Measurements from ENCODE around the gene GSK3A. TPM values are rescaled to one million over a fixed set of nuclear protein-coding genes. Genes with fewer than 3 reads are reported as not detected.

Gene GSK3A
- total RNA-seq, 1 donor from 2014 or later, result 36.3 TPM

DNA sequence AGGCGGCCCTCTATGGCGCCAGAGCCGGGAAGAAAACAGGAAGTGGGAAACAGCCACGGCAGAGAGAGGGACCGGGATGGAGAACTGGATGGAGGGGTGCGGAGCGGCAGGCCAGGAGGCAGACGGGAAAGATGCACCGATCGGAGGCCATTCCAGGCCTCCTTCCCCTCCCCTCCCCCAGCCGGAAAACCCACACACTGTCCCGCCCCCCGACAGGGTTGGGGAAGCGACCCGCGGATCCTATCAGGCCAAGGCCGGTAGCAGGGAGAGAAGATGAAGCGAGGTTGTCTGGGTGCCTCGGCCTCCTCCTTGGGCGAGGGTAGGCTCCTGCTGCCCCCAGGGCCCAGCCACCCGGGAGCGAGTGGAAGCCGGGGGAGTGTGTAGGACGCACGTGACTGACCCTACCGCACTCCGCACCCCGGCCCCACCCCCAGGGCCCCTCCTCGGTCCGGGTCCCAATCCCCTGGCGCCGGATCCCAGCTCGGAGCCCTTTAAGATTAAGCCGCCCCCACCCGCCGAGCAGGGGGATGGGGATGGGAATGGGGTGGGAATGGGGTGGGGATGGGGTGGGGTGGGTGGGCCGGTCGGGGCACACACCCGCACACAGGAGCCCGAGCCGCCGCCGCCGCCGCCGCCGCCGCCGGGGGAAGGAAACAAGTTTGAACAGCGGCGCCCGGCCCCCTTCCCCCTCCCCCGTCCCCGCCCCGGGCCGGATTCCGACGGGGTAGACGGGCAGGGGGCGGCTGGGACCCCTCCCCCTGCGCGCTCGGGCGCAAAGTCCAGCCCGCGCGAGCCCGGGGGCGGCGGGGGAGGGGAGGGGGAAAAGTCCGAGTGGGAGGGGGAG lies 11.1 kb upstream of the GSK3A start:
- intact Hi-C loops (cut with DNase I), result loop anchor here (2.0 to 5.0 kb wide), 2 partner anchors 15 to 169 kb away; partner anchors contain the start of gene CIC
- ATAC-seq (peak; percentile 3), DNase-seq (ENCODE audit: missing footprints) (peak; percentile 84)

DNA sequence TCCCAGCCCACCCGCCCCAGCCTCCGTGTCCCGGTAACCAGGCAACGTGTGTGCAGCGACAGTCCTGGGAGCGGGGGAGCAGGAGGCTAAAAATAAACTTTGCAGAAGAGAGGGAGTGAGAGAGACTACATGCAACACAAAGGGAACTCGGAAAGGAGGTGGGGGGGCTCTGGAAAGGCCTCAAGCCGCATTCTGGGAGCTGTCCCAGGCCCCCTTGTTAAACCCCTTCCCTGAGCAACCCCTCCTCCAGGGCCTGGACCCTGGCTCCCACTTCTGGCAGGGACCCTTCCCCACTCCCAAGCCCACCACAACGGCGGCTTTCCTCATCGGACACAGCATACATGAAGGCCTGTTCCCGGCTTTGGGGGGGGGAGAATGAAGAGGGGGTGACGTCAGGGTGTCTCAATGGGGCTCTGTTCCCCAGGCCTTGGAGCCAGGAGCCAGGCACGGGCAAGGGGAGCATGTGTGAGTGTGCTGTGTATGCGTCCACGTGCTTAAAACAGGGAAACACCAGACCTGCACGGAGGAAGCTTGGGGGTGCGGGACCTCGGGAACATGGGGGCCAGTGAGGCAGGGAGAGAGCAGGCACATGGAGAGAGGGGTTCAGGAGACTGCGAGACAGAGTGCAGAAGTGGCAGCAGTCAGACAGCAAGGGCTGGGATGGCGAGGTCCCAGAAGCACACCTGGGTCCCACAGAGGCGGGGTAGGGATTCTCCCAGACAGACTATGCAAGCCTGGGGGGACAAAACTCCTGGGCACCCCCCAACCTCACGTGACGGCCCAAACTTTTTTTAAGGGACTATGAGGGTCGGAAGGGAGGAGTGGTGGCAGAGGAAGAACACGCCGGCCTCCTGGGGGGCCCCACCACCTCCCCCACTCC lies 10.2 kb upstream of the GSK3A start:
- DNase-seq (ENCODE audit: missing footprints) (peak; percentile 77), ATAC-seq (no peak)
- intact Hi-C loops (cut with DNase I), result loop anchor here (5.0 kb wide), 1 partner anchor 170 kb away; no protein-coding TSS in a partner anchor

DNA sequence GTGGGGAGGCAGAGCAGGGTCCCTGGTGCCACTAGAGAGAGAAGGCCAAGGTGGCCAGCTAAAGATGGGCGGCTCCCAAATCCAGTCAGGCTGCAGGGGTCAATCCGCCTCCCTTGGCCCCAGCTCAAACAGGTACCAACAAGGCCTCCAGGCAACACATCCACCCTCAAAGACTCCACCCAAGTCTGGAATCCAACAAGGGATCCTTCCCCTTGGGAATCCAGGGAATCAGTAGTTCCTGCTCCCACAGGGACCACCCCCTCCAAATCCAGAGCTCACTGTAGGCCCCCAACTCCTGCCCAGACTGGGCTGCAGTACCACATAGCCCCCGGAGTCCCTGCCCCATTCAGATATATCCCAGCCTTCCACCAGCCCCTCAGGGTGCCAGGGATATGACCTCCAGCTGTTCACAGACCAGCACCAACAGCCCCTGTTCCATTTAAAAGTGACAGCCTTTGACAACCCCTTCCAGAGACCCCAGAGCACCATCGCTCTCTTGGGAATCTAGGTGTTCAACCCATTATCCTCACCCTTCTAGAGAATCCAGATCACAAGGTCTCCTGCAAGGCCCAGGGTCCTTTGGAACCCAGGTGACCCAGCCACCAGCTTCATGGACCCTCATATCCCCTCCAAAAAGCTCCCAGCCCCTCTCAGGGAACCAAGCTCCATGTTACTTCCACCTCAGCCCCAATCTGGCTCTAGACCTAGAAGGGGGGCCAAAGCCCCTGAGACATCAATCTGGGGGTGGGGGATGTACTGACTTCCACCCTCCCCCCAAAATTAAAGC lies 9.4 kb upstream of the GSK3A start:
- ATAC-seq (no peak), DNase-seq (ENCODE audit: missing footprints) (peak; percentile 68)
- intact Hi-C loops (cut with DNase I), result loop anchor here (5.0 kb wide), 1 partner anchor 171 kb away; no protein-coding TSS in a partner anchor

DNA sequence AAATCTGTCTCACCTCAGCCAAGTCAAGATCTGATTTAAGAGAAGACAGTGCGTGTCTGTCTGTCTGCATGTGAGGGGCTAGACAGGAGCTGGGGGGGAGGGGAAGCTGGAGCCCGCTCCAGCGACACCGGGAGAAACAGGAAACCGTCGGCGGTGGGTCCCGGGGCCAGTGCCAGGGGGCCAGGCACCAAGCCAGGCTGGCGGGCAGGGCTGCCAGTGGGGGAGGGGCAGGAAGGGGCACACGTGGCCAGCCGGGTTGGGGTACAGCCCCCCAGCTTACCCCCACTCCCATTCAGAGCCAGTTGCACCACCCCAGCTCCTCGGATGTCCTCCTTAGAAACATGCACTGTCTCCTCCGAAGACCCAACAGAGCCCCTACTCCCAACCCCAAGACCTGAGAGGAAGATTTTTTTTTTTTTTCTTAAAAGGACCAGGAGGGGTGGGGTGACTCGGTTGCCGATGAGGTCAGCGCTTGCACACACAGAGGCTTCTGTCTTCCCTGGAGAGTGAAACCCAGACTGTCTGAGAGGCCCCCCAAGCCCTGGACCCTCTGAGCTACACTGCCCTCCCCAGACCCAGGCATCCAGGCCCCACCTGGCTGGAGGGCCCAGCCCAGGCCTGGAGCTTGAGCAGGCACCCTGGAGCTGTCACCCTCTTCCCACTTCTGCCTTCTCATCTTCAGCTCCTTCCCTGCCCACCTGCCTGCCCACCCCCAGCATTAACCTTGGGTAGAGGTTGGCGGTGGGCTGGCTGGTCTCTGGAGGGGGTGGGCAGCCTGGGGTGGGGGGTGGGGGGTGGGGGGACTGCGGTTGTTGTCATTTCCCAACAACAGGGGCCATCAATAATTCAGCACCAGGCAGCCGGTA lies 8.5 kb upstream of the GSK3A start:
- intact Hi-C loops (cut with DNase I), result loop anchor here (5.0 kb wide), 1 partner anchor 171 kb away; no protein-coding TSS in a partner anchor
- ATAC-seq (no peak), DNase-seq (ENCODE audit: missing footprints) (peak; percentile 50)

DNA sequence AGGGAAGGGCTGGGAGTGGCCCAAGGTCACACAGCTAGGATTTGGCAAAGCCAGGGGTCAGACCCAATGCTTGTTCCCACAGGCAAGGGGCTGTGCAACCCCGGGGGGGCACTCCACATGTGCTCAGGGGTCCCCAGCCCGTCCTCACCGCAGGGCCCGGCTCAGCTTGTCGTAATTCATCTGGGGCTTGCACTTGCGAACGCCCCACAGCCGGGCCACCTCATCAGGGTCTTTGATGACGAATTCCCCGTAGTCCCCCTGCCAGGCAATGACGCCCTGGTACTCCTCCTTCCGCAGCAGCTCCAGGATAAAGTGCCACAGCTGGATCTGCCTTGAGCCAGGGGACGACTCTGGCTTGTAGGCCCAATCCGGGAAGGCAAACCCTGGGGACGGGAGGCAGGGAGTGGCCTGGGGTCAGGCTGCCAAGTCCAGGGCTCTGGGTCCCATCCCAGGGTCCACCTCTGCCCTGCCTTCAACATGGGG lies 7.8 kb upstream of the GSK3A start:
- intact Hi-C loops (cut with DNase I), result loop anchor here (5.0 kb wide), 1 partner anchor 172 kb away; no protein-coding TSS in a partner anchor
- DNase-seq (ENCODE audit: missing footprints) (peak; percentile 78), ATAC-seq (no peak)

DNA sequence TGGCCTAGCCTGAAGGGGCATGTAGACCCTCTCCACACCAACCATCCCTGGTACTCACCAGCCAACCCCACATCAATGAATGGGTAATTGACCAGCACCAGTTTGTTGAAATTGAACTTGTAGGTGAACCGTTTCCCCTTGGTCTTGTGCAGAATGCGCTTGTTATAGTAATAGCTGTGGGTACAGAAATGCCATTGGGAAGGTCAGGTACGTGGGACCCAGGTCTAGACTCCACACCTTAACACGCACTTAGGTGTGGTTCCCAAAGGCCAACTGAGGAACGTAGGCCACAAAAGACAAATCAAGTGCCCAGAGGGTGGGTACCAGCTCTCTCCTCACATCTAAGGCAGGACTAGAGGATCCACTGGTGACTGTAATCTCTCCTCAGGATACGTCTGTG lies 7.4 kb upstream of the GSK3A start:
- no peak for DNase-seq (ENCODE audit: missing footprints)
- intact Hi-C loops (cut with DNase I), result loop anchor here (5.0 to 10.0 kb wide), 2 partner anchors 145 to 173 kb away; partner anchors contain the start of gene CNFN
- no peak for ATAC-seq

DNA sequence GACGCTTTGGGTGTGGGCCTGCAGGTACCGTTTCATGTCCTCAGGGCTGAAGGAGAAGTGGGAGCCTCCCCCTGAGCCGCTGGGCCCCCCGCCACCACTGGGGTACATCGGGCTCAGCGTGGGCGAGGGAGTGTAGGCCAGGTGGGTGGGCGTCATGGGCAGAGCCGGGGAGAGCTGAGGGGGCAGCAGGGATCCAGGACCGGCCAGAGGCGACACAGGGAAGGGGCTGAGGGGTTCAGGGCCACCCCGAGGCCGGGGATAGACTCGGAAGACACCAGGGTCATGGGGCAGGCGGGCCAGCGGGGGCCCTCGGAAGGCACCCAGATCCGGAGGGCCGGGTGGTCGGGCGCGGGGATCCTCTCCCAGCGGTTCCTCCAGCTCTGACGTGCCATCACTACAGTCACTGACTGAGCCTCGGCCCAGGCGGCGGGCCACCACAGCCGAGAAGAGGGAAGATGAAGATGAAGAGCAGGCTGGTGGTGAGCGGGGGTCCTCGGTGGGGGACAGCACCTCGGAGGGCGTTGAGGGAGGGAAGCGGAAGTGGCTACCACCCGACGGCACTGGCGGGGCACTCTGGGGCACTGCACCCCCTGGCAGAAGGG lies 6.8 kb upstream of the GSK3A start:
- intact Hi-C loops (cut with DNase I), result loop anchor here (10.0 kb wide), 1 partner anchor 146 kb away; the partner anchor contains the start of gene CNFN
- peak; percentile 64 for DNase-seq (ENCODE audit: missing footprints)

DNA sequence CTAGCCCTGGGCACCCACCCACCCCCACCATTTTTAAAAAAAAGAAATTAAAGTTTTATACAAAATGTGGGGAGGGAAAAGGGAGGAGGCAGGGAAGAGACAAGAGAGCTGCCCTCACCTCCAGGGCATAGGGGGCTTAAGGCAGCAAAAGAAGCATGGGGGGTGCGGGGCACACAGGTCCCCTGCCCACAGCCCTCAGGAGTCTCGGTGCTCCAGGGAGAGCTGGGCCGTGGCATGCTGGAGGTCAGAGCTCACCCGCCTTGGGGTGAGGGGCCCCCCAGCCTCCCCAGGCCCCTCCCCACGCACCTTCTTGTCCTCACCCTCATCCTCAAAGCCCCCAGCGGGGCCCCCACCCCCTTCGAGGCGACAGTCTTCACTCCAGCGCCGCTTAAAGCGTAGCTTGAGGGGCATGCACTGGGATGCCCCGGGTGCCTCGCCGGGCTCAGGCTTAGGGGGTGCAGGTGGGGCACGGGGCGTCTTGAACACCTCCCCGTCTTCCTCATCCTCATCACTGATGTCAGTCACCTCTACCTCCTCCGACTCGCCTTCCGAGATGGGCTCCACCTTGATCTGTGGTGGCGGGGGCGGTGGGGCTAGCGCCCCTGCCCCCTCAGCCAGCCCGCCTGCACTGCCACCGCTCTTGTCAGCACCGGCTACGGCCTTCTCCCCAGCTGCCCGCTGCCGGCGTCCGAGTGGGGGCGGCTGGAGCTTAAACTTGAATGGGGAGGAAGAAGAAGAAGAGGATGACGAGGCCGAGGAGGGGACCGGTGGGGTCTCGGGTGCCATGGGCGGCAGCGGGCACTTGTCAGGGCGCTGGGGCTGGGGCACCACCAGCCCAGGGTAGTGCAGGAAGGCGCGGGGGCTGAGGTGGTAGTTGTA lies 6.1 kb upstream of the GSK3A start:
- intact Hi-C loops (cut with DNase I), result loop anchor here (10.0 kb wide), 1 partner anchor 146 kb away; the partner anchor contains the start of gene CNFN
- DNase-seq (ENCODE audit: missing footprints), result peak; percentile 37
- ATAC-seq, result no peak

More for the DNA sequence above, 6.8 kb upstream of the GSK3A start:
- ATAC-seq, result no peak

DNA sequence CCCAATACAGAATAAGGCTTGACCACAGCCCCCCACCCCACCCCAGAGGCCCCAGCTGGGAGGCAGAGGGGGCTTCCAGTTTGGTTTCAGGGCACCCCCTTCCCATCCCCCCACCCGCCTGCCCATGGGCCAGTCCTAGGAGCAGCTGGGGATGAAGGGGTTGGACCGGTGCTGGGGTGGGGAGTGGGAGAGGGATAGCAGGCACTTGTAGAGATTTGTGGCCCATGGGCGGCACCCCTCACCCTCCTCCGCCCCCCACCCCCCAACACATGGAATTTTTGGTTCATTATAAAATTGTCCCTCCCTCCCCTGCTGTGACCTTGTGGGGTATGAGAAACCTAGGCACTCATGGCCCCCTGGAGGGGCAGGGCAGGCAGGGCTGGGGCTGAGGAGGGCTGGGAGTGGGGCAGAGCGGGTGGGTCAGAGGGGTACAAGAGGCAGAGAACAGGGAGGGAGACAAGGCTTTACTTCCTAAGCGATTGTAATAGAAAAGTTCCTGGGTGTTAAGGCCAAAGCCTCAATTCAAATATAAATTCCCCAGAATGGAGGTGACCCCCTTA lies 5.3 kb upstream of the GSK3A start:
- no peak for ATAC-seq
- intact Hi-C loops (cut with DNase I), result loop anchor here (10.0 kb wide), 1 partner anchor 147 kb away; the partner anchor contains the start of gene CNFN
- peak; percentile 28 for DNase-seq (ENCODE audit: missing footprints)

DNA sequence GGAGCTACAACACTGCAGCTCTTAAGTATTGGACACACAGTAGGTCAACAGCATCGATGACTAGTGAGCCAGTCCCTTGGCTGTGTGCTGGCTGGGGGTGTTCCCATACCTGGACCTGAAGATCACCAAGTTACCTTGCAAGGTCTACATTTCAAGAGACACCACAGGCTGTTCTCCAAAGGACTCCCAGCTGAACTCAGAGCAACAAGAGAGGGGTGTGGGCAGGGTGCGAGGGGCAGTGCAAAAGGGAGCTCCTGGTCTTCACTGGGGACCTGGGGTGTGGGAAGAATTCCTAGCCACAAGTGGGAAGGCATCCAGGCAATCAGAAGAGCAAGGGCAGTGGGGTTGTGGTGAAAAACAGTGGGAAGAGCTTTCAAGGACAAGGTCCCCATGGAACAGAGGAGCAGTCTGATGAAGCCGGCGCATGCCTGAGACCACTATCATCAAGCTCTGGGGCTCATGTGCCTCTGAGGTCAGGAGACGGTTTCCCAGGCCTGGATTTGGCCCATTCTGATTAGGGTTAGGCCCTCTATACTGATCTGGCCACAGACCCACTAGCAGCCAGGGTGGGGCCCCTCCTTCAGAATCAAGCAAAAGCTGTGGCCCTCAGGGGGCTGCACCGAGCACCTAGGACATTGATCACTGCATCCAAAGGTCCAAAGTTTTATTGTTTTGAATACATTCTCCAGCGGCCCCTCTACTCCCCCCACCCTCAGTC lies 4.7 kb upstream of the GSK3A start:
- ATAC-seq, result no peak
- DNase-seq (ENCODE audit: missing footprints), result peak; percentile 60
- intact Hi-C loops (cut with DNase I), result loop anchor here (1.0 to 10.0 kb wide), 2 partner anchors 33 to 148 kb away; partner anchors contain the start of gene CNFN

DNA sequence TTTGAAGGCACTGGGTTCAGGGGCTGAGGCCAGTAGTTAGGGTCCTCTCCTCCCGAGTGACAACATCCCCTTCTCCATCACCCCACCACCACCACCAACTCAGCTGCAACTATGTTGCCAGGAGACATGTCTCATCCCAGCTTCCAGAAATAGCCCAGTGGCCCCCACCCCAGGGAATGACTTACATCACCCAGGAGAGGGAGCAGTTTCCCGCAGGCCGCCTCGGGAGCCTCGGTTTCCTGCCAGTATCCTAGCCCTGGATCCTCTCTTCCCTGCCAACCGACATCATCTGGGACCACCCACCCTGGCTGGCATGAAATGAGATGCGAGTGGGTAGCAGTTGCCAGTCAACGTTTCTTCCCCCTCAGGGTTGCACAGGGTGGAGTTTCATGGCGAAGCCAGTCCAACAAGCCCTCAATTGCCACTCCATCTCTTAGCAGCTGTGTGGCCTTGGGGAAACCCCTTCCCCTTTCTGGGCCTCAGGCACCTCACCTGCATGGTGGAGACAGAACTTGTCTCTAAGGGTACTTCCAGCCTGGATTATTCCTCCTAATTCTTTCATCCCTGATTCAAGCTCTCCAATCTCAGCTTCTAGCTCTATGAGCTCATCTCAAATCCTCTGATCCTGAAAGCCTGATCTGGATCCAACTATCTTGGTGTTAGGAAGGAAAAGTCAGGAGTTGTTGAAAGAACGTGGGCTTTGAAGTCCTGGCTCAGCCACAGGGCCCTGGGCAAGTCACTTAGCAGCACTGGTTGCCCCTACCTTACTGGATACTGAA lies 3.9 kb upstream of the GSK3A start:
- DNase-seq (ENCODE audit: missing footprints) (peak; percentile 86), ATAC-seq (no peak)
- intact Hi-C loops (cut with DNase I), result loop anchor here (1.0 to 10.0 kb wide), 2 partner anchors 34 to 148 kb away; partner anchors contain the start of gene CNFN

DNA sequence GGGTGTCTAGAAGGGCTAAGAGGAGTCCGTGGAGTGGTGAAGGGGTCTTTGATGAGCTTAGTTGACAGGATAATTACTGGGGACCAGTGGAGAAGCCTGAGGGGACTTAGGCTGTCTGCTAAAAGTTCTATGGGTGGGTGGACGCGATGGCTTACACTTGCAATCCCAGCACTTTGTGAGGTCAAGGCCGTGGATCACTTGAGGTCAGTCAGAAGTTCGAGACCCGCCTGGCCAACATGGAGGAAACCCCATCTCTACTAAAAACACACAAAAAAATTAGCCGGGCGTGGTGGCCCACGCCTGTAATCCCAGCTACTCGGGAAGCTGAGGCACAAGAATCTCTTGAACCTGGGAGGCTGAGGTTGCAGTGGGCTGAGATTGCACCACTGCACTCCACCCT lies 2.8 kb upstream of the GSK3A start:
- DNase-seq (ENCODE audit: missing footprints), result peak; percentile 33
- ATAC-seq, result no peak
- intact Hi-C loops (cut with DNase I), result loop anchor here (2.0 to 10.0 kb wide), 3 partner anchors 24 to 150 kb away; partner anchors contain the start of genes CIC and CNFN

DNA sequence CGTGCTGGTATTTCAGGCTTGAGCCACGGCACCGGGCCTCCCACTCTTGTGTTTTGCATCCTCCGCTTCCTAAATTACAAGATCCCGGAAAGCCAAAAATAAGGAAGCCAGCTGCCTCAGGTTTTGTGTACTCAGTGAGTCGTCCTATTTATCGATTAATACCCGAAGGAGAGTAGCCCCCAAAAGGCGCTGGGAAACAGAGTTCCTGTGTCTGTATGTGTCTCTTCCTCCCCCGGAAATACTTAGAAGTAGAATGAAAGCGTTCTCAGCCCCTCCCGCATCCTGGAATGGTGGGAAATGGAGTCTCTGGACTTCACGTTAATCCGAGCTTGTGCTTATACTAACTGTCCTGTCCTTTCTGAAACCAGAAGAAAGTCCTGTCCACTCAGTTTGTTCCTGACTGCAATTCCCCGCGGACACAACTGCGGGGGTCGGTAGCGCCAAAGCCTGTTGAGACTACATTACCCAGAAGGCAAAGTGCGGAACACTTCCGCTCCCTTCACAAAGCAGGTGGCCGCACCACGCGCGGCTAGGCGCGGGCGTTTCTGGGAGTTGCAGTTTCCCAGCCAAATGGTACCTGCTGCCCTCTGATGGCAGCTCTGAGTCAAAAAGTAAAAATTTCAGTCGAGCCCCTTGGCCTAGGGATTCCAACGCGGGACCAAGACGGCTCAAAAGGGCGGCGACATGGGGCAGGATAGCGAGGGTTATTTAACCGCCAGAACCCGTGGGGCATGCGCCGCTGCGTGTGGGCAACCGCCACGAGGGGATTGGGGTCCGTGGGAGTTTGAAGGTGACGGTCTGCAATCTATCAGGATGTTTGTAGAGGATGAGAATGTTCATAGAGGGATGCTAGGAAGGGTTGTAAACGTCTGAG lies 2.2 kb upstream of the GSK3A start:
- ATAC-seq (peak; percentile 39), DNase-seq (ENCODE audit: missing footprints) (peak; percentile 98)
- intact Hi-C loops (cut with DNase I), result loop anchor here (2.0 to 10.0 kb wide), 4 partner anchors 24 to 188 kb away; partner anchors contain the start of genes CIC and CNFN
